Ovary (tissue), 9 donors: ENCODE data around the gene CDHR1. TPM values are rescaled to one million over a fixed set of nuclear protein-coding genes. Genes with fewer than 3 reads are reported as not detected.
"Not testable (repeated sequence)": the region's sequence is repeated elsewhere in the genome, so short reads cannot be mapped to it uniquely, and the experiment has no call there.

Source experiments
- DNase-seq, 5 donors: peaks; one replicate each; pipeline ENCODE4 v3.0.0-alpha.2; 2019 to 2020
- H3K27ac ChIP-seq, 2 donors: fragments of 200-600 bp; one replicate each; pipeline versions ENCODE4 v1.5.1 to v1.8.0; 2019 to 2022
- H3K27me3 ChIP-seq: fragments of 200-600 bp; one replicate; pipeline ENCODE4 v1.8.0; 2022
- H3K36me3 ChIP-seq: fragments of 200-600 bp; sonication (generic); one replicate; pipeline ENCODE4 v1.5.1; 2019
- H3K4me1 ChIP-seq: one replicate; pipeline ENCODE4 v1.8.1; 2013; ENCODE audit warnings: mild to moderate bottlenecking, moderate library complexity; ENCODE audit not compliant: insufficient read depth
- H3K4me3 ChIP-seq: fragments of 200-600 bp; sonication (generic); one replicate; pipeline ENCODE4 v1.5.1; 2017
- H3K9me3 ChIP-seq, 2 donors: fragments of 200-600 bp in 1 of 2; sonication (generic) in 1 of 2; one replicate each; pipeline versions ENCODE4 v1.5.1 to v1.8.1; 2013 to 2019; ENCODE audit warnings: mild to moderate bottlenecking in 1 of 2, moderate library complexity in 1 of 2
- EP300 ChIP-seq: sonication (generic); formaldehyde crosslinking; IDR thresholded peaks from one replicate; pipeline ENCODE4 v1.6.1; 2017; ENCODE audit warnings: antibody characterized with exemption
- POLR2A ChIP-seq: fragments of 450-650 bp; IDR thresholded peaks from one replicate; pipeline ENCODE4 v1.6.1; 2017; ENCODE audit warnings: antibody characterized with exemption, mild to moderate bottlenecking, moderate library complexity
- WGBS, 3 donors: extraction: QIAGEN DNeasy Blood & Tissue Kit in 1 of 3; methylation state at CpG; one replicate each; pipeline versions ENCODE4 v1.1.5 to v1.1.7; 2013 to 2017; 5-methylcytosine and 5-hydroxymethylcytosine counted together
- intact Hi-C, 4 donors: fragments of 100-400 bp; cut with DNase I; formaldehyde crosslinking; loops; one replicate each; pipeline versions ENCODE4 v1.11.0 to v1.15.1; 2022 to 2023
- polyA plus RNA-seq, 2 donors: library from polyadenylated mRNA; stranded (reverse); fragments of 200-250 nt in 1 of 2; fragments of 350-450 nt in 1 of 2; fragmentation: Illumina TruSeq in 1 of 2; extraction: RNeasy Lipid Tissue Mini Kit (QIAGEN cat#74804) in 1 of 2; gene quantifications; one replicate each; pipeline ENCODE4 v1.2.3, GENCODE V29; 2013 to 2014
- total RNA-seq, 7 donors: library from RNA; depleted of rRNA in 2 of 7; stranded (reverse); fragments of >200 nt in 2 of 7; fragmentation: NEBNext Ultra II Directional in 3 of 7; extraction: Animal tissue kit (Norgen Biotek cat#: 25700) in 3 of 7; gene quantifications; one replicate each; pipeline versions ENCODE4 v1.1.0 to v1.2.4, GENCODE V29; 2016 to 2023
- TF ChIP-seq, protein P1 (sequence below), 3 donors: fragments of 450-650 bp in 2 of 3; fragments of 200-600 bp in 1 of 3; IDR thresholded peaks; one replicate each; pipeline versions ENCODE4 v1.5.1 to v1.8.0; 2016 to 2022; ENCODE audit warnings: antibody characterized with exemption in 3 of 3, mild to moderate bottlenecking in 1 of 3
- donor health status: DM: no; HTN: no; CAD: no; lungs with moderate emphysema.
- donor health status: DM: no; HTN: no; CAD: no.
- donor health status: Bipolar disorder and iron deficiency.
- donor health status: DM: yes; HTN: yes; CAD: no.
- donor health status: DM: no; HTN: no; CAD: no.
- donor health status: DM: yes; HTN: yes; CAD: no.

Gene CDHR1
- total and polyA plus RNA-seq, 9 donors, result 0.08 to 2.2 (median 0.69) TPM

DNA sequence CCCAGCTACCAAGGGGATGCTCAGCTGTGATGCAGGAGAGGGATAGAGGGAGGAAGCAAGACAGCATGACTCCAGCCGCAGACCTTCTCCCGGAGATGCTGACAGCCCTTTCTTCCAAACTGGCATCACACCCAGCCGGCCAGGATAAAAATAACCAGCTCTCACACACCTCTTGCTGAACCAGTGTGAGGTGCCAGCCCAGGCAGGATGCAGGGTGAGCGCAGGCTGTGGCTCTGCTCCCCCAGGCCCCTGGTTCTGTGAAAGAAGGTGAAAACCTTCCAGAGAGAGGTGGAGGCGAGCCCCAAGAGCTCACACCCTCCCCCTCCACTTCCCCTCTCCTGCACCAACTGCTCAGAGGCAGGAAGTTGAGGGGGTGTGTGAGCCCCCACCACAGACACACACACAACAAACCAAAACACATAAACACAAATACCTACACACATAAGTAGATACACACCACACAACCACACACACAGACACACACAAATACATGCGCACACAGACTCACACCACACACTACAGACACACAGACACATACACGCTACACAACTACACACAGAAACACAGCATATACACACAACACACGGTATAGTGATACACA lies 16.7 kb upstream of the CDHR1 start:
- Histone ChIP-seq H3K27ac (no peak overlapping the region), H3K36me3 (no peaks in the 10 kb centered on the region), H3K9me3 (no peaks in the 10 kb centered on the region), H3K4me3 (no peak overlapping the region), H3K27me3 (no peaks in the 10 kb centered on the region), H3K4me1 (no peaks in the 10 kb centered on the region)
- no peak for DNase-seq
- intact Hi-C loops, result no loop called here
- no peak for TF ChIP-seq EP300
- TF ChIP-seq, protein P1, sequence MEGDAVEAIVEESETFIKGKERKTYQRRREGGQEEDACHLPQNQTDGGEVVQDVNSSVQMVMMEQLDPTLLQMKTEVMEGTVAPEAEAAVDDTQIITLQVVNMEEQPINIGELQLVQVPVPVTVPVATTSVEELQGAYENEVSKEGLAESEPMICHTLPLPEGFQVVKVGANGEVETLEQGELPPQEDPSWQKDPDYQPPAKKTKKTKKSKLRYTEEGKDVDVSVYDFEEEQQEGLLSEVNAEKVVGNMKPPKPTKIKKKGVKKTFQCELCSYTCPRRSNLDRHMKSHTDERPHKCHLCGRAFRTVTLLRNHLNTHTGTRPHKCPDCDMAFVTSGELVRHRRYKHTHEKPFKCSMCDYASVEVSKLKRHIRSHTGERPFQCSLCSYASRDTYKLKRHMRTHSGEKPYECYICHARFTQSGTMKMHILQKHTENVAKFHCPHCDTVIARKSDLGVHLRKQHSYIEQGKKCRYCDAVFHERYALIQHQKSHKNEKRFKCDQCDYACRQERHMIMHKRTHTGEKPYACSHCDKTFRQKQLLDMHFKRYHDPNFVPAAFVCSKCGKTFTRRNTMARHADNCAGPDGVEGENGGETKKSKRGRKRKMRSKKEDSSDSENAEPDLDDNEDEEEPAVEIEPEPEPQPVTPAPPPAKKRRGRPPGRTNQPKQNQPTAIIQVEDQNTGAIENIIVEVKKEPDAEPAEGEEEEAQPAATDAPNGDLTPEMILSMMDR (IDR thresholded peaks at IDR 0.05), result no peak
- no peak for TF ChIP-seq POLR2A
- WGBS, 3 donors, result 71 to 75% (median 73%) methylated on average over 8 of the region's 8 CpGs

DNA sequence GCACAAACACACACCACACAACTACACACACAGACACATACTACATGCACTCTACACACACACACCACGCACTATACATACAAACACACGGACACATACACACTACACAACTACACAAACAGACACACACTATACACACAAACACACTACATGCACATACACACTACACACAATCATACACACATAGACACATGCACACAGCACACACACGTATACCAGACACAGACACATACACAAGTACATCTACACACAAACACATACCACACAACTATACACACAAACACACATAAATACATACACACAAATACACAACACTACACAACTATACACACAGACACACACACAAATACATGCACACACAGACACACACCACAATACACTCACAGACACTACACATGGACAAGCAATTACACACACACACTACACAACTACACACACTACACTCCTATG lies 16.2 kb upstream of the CDHR1 start:
- WGBS, 3 donors, result 92 to 96% (median 94%) methylated on average over 3 of the region's 3 CpGs
- intact Hi-C loops, result no loop called here
- no peaks in the 10 kb centered on the region for H3K4me1 ChIP-seq
- TF ChIP-seq EP300 (no peak), POLR2A (no peak)
- TF ChIP-seq, protein P1 (IDR thresholded peaks at IDR 0.05), result no peak
- H3K27me3 ChIP-seq, result no peaks in the 10 kb centered on the region
- H3K9me3 ChIP-seq, result no peaks in the 10 kb centered on the region
- DNase-seq, result no peak
- H3K27ac ChIP-seq, result no peak overlapping the region
- no peaks in the 10 kb centered on the region for H3K36me3 ChIP-seq
- H3K4me3 ChIP-seq, result no peak overlapping the region

DNA sequence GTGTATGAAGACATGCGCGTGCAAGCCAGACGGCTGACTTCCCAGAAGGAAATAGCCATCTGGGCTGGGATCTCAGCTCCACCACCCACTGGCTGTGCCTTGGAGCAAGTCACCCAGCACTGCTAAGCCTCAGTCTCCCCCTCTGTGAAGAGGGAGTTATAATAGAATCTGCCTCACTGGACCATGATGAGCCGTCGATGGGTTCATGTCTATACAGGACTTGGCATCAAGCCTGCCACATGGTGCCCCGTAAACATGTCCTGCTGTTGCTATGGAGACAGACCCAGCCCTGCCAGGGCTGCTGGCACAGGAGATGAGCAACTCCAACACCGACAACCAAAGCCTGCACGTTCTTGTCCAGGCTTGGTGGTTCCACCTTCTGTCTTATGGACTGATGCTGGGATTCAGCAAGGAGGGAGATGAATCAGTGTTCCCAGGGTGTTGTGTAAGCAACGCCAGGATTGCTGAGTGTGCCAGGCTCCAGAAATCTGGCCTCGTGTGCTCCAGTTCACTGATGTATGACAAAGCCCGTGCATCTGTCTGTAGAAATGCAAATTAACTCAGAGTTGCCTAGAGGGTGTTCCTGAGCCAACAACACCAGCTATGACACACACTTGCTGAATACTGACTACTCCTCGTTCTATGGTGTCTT lies 15.2 kb upstream of the CDHR1 start:
- no peaks in the 10 kb centered on the region for H3K36me3 ChIP-seq
- TF ChIP-seq, protein P1 (IDR thresholded peaks at IDR 0.05), result no peak
- TF ChIP-seq EP300, result no peak
- TF ChIP-seq POLR2A, result no peak

DNA sequence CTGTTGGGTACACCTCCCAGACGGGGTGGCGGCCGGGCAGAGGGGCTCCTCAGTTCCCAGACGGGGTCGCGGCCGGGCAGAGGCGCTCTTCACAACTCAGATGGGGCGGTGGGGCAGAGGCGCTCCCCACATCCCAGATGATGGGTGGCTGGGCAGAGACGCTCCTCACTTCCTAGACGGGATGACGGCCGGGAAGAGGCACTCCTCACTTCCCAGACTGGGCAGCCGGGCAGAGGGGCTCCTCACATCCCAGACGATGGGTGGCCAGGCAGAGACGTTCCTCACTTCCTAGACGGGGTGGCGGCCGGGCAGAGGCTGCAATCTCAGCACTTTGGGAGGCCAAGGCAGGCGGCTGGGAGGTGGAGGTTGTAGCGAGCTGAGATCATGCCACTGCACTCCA lies 14.0 kb upstream of the CDHR1 start:
- H3K4me1 ChIP-seq, H3K36me3 ChIP-seq, DNase-seq, H3K27me3 ChIP-seq, H3K4me3 ChIP-seq, H3K9me3 ChIP-seq, H3K27ac ChIP-seq, intact Hi-C loops: not testable (repeated sequence)
- WGBS, 3 donors, result 88 to 95% (median 95%) methylated on average over 17 to 20 of the region's 22 CpGs

More for the DNA sequence above, 15.2 kb upstream of the CDHR1 start:
- DNase-seq, result no peak
- no peaks in the 10 kb centered on the region for H3K9me3 ChIP-seq
- 64 to 67% (median 64%) methylated on average over 12 of the region's 12 CpGs for WGBS, 3 donors
- intact Hi-C loops, result no loop called here
- no peak overlapping the region for H3K27ac ChIP-seq
- H3K4me1 ChIP-seq, result no peaks in the 10 kb centered on the region
- H3K27me3 ChIP-seq, result no peaks in the 10 kb centered on the region
- no peak overlapping the region for H3K4me3 ChIP-seq

DNA sequence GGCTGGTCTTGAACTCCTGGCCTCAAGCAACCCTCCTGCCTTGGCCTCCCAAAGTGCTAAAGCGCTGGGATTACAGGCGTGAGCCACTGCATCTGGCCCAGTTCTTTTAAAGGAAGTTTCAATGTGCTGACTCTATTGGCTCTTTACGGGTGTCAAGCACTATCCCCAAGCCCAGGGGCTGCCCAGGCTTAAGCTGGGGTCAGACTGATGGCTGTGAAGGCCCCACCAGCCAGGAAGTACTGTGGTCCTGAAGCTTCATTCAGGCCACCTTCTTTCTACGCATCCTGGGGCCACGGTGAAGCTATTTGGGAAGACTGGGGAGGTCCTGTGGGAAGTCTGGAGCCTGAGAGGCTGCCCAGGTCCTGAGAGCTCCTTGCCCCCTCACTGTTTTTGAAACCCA lies 12.7 kb upstream of the CDHR1 start:
- DNase-seq, result no peak
- Histone ChIP-seq H3K4me1 (no peaks in the 10 kb centered on the region), H3K9me3 (no peaks in the 10 kb centered on the region), H3K36me3 (no peaks in the 10 kb centered on the region), H3K4me3 (no peak overlapping the region), H3K27me3 (no peaks in the 10 kb centered on the region), H3K27ac (no peak overlapping the region)
- TF ChIP-seq EP300 (no peak), POLR2A (no peak)
- TF ChIP-seq, protein P1 (IDR thresholded peaks at IDR 0.05), result no peak
- WGBS, 3 donors, result 85 to 93% (median 92%) methylated on average over 5 of the region's 5 CpGs
- intact Hi-C loops, result no loop called here
